ENCODE measurements around the gene FBXL17.

- TF ChIP-seq, protein P1, sequence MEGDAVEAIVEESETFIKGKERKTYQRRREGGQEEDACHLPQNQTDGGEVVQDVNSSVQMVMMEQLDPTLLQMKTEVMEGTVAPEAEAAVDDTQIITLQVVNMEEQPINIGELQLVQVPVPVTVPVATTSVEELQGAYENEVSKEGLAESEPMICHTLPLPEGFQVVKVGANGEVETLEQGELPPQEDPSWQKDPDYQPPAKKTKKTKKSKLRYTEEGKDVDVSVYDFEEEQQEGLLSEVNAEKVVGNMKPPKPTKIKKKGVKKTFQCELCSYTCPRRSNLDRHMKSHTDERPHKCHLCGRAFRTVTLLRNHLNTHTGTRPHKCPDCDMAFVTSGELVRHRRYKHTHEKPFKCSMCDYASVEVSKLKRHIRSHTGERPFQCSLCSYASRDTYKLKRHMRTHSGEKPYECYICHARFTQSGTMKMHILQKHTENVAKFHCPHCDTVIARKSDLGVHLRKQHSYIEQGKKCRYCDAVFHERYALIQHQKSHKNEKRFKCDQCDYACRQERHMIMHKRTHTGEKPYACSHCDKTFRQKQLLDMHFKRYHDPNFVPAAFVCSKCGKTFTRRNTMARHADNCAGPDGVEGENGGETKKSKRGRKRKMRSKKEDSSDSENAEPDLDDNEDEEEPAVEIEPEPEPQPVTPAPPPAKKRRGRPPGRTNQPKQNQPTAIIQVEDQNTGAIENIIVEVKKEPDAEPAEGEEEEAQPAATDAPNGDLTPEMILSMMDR (conservative IDR thresholded peaks at IDR 0.05; ENCODE audit: low read length) = no peak
- TF ChIP-seq EZH2phosphoT487 (IDR thresholded peaks at IDR 0.05; ENCODE audit: borderline replicate concordance) = no peak
These were observed 303.6 kb downstream of the FBXL17 start for GRCh38 chr5:108078345-108078744.
